HL-60/S4 treated with retinoic acid at 250 ng/mL for 4 days and 3 days (cell line): ENCODE data around the gene USP24.
"Not testable (repeated sequence)": the region's sequence is repeated elsewhere in the genome, so short reads cannot be mapped to it uniquely, and the experiment has no call there.

Experiments used
- in situ Hi-C: fragments of 300-500 bp; cut with MboI; formaldehyde crosslinking; loops from 2 replicates; pipeline ENCODE4 v1.7.0; 2022; ENCODE audit warnings: low sequenced_read_pairs

The USP24 gene

DNA sequence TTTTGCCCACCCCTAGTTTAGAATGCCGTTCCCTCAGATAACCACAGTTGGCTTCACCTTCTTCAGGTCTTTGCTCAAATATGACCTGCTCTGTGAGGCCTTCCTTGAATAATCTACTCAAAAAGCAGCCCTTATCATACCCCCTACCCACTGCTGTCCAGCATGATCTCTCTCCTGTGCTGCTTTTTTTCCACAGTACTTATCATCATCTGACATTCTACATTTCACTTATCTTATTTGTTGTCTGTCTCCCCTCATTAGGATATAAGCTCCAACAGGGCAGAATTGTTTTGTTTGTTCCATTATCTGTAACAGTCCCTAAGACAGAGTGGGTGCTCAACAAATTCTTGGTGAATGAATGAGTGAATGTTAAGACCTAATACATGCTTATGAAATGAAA lies 18.1 kb downstream of the USP24 start:
- in situ Hi-C loops: no loop called here

DNA sequence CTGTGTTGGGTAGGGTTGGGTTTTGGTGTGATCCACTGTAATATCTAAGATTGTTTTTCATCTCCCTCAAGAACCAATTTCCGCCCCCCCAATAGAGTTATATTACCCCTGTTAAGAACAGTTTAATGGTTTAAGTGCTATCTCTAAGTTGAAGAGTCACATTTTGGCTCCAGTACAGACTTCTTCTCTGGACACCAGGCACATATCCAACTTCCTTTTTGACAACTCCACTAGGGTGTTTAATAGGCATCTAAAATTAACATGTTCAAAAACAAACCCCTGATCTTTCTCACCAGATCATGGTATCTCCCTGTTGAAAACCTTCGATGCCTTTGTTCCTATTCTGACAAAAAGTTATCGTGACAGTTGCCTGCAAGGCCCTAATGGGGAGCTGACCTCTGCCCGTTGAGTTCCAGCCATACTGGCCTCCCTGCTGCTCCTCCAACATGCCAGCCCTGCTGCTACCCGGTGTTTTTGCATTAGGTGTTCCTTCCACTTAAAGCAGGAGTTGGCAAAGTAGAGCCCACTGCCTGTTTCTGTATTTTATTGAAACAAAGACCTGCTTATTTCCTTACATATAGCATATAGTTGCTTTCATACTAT lies 18.6 kb downstream of the USP24 start:
- in situ Hi-C loops: no loop called here

DNA sequence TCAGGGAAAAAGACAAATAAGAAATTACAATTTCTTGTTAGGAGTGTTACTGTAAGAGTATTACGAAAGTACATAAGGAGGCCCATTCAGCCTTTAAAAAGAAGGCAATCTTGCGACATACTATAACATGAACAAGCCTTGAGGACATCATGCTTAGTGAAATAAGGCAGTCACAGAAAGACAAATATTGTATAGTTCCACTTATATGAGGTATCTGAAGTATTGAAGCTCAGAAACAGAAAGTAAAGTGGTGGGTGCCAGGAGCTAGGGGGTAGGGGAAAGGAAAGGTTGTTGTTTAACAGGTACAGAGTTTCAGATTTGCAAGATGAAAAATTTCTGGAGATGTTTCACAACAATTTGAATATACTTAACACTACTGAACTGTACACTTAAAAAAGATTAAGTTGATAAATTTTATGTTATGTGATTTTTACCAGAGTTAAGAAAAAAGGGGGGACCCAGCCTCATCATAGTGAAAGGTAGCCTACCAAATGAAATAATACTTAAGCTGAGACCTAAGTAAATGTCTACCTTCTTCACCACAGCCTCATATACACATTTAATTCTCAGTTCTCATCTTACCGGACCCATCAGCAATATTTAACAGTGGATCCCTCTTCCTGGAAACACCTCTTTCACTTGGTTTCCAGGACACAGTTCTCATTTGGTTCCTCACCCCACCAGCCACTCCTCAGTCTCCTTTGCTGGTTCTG lies 19.5 kb downstream of the USP24 start:
- in situ Hi-C loops: no loop called here

DNA sequence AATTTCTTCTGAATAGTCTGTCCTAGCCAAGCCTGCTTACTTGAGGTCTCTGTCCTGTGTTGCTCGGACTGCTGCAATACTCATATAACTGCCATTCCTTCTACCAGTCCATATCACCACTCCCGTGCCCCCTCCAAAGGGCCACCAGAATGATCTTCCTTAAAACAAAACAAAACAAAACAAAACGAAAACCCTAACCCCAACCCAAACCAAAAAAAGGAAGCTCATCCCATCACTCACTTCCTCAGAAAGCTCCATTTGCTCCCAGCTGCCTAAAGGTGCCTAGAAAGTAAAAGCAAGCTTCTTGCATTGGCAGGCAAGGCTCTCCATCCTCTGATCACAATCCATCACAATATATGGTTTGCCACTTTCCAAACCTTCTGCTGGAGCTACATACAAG lies 20.3 kb downstream of the USP24 start:
- in situ Hi-C loops: no loop called here

DNA sequence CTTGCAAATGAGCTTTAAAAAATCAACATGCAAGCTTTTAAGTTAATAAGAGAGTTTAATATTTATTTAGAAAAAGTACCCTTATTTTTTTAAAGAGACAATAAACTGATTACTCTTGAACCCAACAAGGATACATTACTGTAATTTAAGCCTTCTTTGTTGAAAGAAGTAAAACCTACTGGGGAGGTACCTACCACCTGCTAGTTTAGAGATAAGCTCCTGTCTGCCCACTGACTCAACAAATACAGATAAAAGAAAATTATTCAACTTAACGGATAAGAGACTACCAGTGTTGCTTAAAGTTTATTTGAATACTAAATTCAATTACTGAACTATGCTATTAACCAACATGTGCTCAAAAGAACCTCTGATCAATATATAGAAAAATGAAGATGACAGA lies 23.1 kb downstream of the USP24 start:
- in situ Hi-C loops: no loop called here

DNA sequence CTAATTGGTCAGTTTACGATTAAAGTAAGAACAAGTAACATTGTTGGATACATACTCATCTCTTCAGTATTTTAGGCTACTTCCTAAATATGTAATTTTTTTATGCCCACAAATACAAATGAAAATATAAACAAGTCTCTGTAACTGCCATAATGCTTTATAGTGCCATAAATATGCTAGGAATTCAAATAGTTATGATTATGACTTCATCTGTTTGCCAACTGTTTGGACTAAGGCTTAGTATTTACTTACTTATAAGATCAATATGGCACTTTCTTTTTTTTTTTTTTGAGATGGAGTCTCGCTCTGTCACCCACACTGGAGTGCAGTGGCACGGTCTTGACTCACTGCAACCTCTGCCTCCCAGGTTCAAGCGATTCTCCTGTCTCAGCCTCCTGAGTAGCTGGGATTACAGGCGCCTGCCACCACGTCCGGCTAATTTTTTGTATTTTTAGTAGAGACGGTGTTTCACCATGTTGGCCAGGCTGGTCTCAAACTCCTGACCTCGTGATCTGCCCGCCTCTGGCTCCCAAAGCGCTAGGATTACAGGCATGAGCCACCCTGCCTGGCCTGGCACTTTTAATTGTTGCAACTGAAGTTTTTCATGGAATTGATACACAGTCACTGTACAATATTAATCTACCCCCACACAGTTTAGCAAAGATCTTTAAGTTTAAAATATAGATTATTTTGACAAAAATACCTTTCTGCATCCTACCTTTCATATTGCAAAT lies 23.8 kb downstream of the USP24 start:
- in situ Hi-C loops: not testable (repeated sequence)

DNA sequence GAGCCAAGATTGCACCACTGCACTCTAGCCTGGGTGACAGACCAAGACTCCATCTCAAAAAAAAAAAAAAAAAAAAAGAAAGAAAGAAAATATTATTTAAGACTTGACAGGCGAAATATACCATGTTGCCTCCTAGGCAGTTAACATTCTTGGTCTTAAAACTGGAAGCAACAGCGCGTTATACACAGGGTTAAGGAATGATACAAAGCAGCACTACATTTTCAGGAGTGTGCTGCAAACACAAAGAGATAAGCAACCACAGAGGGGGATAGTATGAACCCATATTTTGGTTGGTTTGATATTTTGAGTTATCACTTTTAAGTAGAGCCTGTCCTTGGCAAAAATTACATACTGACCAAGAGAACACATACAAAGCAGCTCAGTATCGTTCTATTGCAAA lies 25.1 kb downstream of the USP24 start:
- in situ Hi-C loops: no loop called here

DNA sequence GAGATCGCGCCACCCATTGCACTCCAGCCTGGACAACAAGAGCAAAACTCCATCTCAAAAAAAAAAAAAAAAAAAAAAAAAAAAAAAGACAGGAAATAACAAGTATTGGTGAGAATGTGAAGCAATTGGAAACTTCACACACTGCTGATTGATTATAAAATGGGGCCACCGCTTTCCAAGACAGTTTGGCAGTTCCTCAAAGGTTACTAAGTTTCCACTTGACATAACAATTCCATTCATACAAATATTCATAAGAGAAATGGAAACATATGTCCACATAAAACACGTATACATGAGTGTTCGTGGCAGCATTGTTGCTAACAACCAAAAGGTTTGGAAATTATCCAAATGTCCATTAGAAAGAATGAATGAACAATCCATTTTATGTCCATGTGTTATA lies 26.3 kb downstream of the USP24 start:
- in situ Hi-C loops: no loop called here

DNA sequence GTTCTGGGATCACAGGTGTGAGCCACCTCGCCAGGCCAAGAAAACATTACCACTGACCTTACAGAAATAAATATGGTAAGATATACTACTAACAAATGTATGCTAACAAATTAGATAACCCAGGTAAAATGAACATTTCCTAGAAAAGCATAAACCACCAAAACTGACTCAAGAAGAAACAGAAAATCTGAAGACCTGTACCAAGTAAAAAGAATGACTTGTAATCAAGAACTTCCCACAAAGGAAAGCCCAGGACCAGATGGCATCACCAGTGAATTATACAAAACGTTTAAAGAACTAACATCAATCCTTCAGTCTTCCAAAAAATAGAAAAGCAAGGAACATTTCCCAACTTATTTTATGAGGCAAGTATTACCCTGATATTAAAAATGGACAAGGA lies 29.3 kb downstream of the USP24 start:
- in situ Hi-C loops: no loop called here

DNA sequence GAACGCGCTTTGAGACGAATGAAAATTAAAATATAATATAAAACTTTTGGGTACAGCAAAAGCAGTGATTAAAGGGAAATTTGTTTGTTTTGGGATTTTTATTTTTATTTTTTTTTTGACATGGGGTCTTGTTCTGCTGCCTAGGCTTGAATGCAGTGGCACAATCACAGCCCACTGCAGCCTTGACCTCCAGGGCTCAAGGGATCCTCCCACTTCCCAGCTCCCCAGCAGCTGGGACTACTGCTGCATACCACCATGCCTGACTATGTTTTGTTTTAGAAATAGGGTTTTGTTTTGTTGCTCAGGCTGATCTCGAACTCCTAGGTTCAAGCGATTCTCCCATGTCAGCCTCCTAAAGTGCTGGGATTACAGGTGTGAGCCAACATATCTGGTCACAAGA lies 30.3 kb downstream of the USP24 start:
- in situ Hi-C loops: no loop called here

DNA sequence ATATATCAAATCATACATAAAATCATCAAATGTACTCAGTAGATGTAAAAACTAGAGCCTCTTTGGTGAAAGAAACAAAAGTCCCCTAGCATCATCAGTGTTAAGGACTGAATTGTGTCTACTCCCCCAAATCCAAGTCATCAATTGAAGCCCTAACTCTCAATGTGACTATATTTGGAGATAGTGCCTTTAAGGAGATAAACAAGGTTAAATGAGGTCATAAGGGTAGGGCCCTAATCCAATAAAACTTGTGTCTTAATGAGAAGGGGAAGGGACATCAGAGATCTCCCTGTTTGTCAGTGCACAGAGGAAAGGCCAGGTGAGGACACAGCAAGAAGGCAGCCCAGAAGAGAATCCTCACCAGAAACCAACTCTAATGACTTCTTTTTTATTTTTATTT lies 33.5 kb downstream of the USP24 start:
- in situ Hi-C loops: no loop called here

DNA sequence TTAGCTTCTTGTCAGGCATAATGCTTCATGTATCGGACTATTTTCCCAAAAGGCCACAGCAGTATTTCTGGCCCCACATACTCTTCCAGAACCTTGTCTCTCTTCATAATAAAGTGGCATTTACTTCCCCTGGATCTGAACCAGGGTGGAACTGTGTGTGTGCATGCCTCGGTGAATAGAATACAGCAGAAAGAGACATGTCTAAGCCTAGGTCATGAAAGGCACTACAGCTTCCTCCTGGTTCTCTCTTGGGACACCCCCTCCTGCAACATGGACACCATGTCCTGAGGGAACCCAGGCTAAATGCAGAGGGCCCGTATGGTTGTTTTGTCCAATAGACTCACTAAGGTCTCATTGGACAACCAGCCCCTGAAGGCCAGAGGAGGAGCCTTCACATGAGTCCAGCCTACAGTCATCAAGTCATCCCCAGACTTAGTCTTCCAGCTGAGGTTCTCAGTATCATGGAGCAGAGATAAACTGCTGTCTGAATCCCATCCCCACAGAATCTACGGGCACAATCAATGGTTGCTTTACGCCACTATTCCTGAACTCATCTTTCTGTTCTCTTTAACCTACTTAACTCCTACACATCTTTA lies 35.0 kb downstream of the USP24 start:
- in situ Hi-C loops: no loop called here

DNA sequence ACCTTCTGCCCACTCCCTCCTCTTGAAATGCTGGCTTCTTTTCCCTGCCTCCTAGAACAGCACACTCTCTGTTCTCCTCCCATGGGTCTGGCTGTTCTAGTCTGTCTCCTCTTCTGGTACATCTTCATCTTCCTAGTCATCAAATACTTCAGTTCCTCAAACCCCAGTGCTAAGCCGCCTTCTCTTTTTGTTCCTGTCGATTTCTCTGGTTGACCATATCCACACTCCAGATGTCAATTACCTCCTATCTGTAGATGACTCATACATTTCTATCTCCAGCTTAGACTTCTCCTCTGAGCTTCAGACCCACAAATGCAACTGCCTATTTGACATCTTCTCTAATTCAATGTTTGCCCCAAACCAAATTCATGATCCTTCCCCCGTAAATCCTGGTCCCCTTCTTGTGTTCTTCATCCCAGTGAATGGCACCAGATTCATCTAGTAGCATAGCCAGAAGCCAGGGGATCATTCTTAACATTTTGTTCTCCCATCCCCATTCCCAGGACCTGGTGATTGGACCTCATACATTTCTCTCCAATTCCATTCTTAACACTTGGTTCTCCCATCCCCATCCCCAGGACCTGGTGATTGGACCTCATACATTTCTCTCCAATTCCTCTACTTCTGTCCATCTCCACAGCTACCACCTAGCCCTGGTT lies 35.9 kb downstream of the USP24 start:
- in situ Hi-C loops: no loop called here

DNA sequence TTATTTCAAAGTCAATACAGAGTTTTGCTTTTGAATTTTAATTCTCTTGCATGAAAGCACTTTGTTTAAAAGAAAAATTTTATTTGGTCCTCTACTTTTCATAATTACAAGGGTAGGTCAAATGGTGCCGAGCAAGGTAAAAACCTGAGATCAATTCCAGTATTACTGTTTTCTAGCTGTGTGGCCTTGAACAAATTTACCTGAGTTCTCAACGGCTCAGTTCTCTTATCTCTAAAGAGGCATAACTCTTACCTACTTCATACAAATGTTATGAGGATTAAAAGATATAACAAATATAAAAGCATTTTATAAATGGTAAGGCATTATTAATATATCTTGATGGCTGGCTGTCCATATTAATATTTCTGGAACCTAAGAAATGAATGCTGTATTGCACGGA lies 42.5 kb downstream of the USP24 start:
- in situ Hi-C loops: no loop called here

DNA sequence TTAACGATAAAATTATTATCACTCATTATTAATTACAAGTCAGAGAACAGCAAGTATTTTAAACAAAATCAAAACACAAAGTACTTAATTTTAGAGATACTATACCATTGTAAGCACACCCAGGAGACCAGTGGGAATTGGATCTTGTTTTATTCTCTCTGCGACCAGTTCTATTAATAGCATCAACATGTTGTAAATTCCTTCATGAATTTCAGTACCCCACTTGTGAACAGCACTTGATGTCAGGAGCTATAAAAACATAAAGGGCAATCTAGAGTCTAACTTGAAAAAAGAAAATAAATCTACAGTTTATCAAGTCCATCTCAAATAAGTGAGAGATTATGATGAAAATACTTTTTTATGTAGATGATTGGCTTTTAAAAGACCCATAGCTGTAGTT lies 42.9 kb downstream of the USP24 start:
- in situ Hi-C loops: no loop called here

DNA sequence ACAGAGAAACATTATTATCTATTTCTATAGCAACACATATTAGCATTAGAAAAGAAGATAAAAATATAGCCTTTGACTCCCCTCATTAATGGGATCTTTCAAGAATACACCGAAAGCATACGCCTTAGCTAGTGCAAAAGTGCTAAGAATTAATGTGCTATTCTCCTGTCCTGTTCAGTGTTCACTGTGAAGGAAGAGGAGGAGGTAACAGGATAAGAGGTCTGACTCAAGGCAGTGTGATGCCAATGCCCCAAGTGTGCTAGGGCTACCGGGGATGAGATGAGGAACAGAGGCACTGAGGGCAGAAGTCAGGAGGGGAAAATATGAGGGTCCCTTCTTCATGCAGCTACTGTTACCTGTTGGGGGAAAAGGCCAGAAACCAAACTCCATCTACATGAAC lies 43.5 kb downstream of the USP24 start:
- in situ Hi-C loops: no loop called here

DNA sequence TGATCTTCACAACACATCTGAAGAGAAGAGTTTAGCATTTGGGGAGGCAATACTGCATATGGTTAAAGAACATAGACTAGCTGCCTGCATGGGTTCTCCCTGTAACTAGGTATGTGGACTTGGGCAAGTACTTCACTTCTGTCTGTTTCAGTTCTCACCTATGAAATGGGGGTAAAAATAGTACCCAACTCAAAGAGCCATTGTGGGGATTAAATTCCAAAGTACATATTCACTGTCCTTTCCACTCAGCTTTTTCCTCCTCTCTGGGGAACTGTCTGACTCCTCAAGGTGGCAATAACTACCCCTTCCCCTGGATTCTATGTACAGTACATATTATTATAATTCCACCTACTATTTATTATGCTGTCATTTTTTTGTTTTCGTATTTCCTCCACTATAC lies 44.7 kb downstream of the USP24 start:
- in situ Hi-C loops: no loop called here

DNA sequence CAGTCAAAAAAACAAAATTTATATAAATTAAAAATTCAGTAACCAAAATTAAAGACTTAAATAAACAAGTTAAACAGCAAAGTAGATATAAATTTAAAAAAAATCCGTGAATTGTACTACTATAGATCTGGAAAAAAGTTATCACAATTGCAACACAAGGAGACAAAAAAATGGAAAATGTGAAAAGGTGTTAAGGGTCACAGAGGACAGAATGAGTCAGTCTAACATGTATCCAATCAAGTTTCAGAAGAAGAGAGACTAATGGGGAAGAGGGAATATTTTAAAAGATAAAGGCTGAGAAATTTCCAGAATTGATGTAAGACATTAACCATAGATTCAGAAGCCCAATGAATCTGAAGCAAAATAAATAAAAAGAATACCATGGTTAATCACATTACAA lies 46.0 kb downstream of the USP24 start:
- in situ Hi-C loops: no loop called here

DNA sequence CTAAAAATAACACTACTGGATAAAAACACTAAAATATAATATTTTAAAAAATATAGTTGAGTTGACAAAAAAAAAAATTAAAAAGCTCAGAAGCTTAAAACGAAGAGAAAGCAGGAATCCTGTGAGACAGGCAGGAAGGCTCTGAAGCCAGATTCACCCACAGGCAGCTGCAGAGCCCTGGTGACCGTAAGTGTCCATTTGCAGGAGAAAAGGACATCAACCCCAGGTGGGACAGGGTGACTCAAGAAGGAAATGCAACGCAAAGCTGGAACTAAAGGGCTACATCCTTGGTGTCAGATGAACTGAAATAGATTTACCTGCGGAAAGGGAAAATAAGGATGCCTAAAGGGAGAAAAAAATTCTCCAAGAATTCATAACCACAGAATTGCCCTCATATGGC lies 46.8 kb downstream of the USP24 start:
- in situ Hi-C loops: no loop called here

DNA sequence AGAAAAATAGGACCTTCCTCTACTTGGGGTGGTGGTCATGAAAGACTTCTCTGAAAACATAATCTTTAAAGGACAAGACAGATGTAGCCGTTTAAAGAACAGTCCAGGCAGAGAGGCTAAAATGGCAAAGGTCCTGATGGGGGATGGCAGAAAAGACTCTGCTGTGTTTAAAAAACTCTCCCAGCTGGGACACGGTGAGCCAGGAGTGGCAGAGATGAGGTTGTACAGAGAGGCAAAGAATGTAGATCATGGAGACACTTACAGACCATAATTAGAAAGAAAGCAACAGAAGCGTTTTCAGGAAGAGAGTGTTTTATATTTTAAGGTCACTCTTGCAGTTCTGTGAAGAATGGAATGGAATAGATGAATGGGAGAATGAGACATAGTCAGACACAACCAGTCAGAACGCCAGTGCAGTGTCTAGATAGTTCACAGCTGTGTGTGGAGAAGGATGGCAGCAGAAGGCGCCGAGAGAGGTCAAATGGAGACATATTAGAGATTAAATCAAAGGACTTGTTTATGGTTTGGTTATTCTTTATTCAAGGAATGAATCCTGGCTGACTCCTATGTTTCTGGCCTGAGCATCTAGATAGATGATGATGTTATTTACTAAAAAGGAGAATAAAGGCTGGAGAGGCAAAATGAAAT lies 47.8 kb downstream of the USP24 start:
- in situ Hi-C loops: no loop called here

DNA sequence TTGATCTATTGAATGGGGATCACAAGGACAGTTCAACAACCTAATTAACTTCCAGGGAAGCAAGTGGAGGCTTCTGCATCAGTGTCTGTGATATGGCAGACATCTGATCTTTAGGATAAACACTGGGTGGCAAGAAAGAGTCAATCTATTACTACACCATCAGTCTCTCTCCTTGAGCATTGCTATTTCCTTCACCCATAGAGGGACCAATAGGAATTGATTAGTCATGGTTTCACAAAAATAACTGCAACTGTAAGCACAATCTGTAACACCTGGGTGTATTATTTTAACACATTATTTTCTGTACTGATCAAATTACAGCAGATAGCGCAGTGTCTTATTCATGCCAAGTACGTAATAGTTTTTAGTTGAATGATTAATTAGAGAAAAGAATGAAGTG lies 50.3 kb downstream of the USP24 start:
- in situ Hi-C loops: no loop called here
